GM20431 (cell line): ENCODE measurements around the gene SLC2A13.
"Not testable (repeated sequence)": the region's sequence is repeated elsewhere in the genome, so short reads cannot be mapped to it uniquely, and the experiment has no call there.

Source experiments
- in situ Hi-C: fragments of 300-500 bp; cut with MseI, MboI; formaldehyde crosslinking; loops from one replicate; pipeline ENCODE4 v1.15.0; 2020; ENCODE audit warnings: low sequenced_read_pairs; ENCODE audit not compliant: unreplicated experiment

The SLC2A13 gene

DNA sequence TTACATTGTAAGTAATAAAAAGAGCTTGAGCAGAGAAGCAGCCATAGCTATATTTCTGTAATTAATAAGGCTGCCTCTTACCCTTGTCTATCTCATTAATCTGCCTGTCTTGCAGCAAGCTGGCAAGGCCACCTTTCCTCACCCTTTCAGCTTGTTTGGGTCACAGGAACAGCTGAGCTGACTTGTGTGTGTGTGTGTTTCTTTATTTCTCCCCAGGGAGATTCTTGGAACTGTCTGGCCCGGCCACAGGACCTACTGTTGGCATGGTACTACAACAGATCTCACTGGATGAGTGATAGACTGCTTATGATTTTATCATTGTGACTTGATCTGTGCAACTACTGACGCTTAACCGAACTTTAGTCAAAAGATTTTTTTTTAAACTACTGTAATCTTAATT lies 213.7 kb downstream of the SLC2A13 start:
- in situ Hi-C loops, result no loop called here

DNA sequence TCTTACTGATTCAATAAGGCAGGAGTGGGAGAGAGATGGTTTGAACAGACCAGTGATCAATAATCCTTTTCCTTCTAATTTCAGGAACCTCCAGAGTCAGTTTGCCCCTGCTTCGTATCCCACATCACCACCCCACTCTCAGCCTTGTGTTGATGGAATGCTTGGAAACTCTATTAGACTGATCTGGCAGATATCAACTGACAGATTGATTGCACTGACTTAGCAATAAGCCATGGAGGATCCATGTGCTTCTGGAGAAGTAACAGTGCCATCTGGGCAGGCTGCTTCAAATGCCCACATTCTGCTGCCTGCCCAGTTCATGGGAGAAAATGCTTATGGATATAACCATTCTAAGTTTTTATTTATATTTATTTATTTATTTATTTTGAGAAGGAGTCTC lies 218.0 kb downstream of the SLC2A13 start:
- in situ Hi-C loops, result no loop called here

DNA sequence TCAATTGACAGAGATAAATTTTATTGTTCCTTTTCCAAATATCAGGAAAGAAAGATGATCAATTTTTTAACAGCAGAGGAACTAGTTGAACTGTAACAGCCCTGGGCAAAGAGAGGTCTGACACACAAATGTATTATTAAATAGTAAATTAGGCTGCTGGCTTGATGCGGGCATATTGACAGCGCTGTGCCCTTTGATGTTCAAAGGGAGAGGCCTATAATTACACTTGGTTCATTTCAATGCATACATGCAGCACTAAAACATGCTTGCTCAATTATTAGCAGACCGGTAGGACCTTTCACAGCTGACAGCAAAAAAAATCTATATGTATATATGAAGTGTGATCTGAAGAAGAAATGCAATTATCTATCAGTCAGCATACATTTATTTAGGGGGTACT lies 219.8 kb downstream of the SLC2A13 start:
- in situ Hi-C loops, result no loop called here

DNA sequence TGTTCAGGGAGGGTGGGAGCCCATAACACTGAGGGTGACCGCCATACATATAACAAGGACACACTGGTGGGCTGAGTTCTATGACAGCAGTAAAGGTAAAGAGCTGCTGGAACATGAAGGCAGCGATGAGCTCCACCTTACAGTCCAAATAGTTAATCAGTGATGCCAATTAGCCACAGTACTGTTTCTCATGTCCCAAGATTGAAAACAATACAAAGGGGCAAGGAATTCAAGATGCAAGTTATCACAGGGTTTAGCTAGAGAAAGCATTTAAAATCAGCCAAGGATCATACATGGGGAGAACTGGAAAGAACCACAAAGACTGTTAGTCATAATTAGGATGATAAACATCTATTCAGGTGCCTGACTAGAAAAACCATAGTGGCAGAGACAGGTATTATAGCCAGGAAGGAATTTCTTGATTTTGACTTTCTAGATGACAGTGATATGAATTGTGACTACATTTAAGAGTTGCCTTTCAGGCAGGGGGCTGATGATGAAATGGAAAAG lies 221.2 kb downstream of the SLC2A13 start:
- in situ Hi-C loops, result no loop called here

DNA sequence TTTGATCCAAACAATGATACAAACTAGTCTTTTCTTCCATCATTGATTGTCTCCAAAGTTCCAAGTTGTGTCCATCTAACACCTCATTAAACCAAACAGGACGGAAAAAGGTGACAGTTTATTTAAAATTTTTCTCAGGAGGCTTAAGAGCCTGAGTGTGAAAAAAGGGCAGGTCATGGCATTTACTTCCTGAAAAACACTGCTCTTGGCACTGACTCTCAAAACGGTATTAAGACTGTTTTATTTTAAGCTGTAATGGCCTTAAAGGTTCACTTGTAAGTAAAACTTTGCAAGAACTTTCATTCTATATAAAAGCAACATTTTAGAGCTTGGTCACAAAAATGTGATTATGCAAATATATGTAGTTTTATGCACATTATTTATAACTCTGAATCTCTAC lies 222.5 kb downstream of the SLC2A13 start:
- in situ Hi-C loops, result no loop called here

DNA sequence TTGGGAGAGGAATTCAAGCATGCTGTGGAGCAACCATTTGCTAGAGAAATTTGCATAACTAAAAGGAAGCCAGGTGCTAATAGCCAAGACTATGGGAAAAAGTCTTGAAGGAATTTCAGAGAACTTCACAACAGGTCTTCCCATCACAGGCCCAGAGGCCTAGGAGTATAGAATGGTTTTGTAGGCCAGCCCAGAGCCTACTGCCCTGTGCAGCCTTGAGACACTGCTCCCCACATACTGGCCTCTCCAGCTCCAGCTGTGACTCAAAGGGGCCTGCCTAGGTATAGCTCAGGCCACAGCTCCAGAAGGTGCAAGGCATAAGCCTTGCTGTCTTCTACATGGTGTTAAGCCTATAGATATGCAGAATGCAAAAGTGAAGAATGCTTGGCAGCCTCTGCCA lies 227.1 kb downstream of the SLC2A13 start:
- in situ Hi-C loops, result no loop called here

DNA sequence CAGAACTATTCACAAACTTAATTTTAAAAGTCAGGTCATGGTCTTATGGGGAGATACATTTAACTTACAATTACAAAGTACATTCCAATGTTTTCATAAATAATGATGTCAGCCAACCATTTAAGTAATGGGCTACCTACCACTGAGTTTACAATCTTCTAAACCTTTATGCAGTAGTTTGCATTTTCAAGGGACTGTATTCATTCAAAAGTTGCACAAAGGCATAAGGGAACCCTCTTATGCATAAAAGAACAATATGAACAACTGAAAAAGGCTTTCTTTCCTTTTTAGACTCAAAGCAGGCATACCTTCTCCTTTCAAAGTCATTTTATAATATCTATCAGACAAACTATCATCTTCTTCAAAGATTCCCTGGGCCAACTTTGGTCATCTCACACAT lies 230.2 kb downstream of the SLC2A13 start:
- in situ Hi-C loops, result no loop called here

DNA sequence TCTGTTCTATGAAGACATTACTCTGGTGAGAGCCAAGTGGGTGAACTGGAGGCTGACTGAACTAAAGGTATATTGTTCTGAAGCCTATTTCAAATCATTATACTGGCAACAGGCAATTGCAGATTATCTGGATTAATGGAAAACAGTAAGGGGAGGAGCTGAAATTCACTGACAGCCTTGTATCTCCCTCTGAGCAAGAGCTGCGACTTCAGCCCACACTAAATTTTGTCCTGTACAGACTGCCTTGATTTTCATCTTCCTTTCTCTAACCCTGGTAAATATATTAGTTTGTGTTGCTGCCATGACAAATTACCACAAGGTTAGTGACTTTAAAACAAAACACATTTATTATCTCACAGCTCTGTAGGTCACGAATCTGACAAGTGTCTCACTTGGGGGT lies 231.1 kb downstream of the SLC2A13 start:
- in situ Hi-C loops, result no loop called here

DNA sequence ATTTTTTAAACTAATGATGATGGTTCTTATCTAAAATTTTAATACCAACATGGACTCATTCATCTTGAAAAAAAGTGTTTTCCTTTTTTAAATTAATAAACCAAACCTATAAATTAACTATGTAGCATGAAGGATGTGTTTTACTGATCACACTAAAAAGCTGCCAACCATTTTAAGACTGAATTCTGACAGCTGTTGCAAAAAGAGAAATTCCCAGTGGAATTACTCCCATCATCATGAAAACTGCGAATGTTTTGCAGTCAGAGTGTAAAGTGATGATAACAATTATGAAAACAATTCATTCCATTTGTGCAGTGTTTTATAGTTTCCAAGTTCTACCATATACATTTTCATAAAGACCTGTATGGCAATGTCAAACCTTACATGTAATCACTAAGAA lies 232.8 kb downstream of the SLC2A13 start:
- in situ Hi-C loops, result no loop called here

DNA sequence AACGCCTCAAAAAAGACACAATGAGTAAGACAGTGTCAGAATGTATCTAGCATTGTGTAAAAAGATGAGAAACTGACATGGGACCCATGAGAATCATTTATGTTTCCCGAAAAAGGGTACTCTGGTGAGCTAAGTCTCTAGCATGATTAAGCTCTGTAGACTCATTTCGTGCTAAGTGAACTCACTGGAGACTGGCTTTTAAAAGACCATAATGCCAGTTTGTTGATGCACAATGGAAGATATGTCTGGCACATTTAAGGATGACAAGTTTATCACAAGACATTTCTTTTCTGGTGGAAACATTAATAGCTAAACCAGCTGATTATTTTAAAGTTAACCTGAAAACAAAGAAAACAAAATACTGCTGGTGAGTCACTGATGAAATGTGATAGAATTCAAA lies 233.5 kb downstream of the SLC2A13 start:
- in situ Hi-C loops, result no loop called here

DNA sequence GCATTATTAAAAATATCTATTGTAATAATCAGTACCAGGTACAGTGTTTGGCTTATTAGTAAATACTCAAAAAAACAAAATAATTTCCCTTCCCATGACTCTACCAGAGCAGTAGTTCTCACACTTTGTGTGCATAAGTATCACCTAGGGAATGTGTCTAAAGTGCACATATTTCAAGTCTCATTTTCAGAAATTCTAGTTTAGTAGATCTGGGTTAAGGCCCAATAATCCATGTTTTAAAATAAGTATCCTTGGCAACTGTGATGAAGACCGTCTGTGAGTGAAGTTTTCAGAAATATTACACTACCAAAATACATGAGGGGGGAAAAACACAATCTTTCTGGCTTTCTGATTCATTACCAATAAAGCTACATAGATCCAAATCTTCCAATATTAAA lies 237.6 kb downstream of the SLC2A13 start:
- in situ Hi-C loops, result no loop called here

DNA sequence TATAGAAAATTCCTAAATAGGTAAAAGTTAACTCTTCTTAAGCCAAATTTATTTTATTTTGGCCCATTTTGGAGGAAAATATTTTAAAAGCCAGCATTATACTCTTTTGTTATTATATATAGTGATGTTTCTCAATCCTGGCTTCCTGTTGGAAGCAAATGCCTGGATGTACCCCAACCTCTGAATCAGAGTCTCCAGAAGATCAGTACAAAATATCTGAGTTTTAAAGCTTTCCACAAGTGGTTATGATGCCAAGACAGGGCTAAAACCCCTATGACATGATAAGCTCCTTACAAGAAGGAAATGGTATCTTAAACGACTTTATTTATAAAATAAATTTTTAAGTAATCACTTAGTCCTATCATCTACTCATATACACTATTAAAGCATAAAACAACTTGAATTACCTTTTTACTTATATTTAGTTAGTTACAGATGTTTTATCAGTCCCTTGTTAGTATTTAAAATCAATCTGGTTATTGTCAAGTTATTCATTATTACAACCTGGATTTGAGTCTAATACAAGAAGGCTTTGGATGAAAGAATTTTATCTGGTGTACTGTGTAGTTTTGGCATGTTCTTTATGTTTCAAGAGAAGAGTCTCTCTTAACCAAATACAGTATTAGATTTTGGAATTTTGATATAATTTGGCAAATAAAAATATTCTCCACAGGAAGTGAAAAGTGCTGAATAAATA lies 238.1 kb downstream of the SLC2A13 start:
- in situ Hi-C loops, result no loop called here

DNA sequence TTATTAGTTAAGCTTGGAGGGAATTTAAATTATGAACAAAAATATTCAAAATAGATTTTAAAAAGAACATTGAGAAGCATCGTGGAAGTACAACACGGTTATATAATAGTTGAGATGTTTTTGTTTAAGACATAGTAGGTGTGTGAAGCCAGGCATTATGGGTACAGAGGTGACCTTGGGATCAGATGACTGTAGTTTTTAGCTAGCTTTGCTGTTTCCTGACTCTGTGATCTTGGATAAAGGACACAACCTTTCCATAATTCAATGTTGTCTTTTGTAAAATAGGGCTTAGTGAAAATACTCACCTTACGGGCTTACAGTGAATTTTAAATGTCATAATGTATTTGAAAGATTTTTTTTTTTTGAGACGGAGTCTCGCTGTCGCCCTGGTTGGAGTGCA lies 239.7 kb downstream of the SLC2A13 start:
- in situ Hi-C loops, result no loop called here

DNA sequence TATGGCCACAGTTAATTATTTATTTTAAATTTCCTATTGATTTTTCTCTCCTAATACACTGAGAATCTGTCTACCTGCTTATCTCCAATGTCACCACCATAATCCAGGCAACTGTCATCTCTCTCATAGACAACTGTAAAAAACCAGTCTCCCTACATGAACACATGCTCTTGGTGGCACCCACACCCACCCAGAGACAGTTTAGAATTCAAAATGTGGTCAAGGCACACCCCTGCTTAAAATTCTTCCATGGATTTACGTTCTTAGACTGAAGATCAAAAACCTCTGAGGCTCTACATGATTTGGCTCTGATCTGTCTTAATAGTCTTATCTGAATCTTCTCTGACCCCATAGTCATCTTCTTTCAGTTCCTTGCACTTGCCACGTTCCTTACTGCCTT lies 245.2 kb downstream of the SLC2A13 start:
- in situ Hi-C loops, result no loop called here

DNA sequence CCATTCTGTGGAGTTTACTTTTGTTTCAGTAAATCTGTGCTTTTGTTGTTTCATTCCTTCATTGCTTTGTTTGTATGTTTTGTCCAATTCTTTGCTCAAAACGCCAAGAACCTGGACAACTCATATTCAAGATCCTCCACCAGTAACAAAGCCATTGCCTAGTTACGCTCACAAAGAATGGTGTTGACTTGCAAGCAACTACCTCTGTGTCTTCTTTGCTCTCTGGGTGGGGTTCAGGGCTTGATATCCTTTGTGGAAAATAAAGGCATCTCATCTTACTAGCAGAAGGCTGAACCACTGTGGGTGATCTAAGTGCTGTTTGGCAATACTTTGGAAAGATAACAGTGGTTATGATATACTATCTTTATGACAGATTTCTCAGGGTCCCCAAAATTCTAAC lies 252.9 kb downstream of the SLC2A13 start:
- in situ Hi-C loops, result no loop called here

DNA sequence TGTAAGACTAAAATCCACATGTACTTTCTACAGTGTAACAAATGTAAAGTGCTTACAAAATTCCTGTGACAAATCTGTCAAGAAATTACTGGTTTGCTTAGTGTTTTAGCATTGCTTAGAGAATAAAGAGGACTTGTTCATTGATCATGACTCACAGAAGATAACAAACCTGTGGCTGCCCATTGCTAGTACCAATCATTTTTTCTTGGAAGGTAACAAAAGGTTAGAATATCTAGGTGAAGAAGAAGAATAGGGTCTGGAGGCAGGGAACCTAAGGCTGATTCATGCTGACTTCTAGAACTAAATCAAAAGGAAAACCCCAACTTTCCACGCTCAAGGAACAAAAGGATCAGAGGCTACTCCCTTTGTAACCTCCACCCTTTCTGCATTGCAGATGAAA lies 253.5 kb downstream of the SLC2A13 start:
- in situ Hi-C loops, result no loop called here

DNA sequence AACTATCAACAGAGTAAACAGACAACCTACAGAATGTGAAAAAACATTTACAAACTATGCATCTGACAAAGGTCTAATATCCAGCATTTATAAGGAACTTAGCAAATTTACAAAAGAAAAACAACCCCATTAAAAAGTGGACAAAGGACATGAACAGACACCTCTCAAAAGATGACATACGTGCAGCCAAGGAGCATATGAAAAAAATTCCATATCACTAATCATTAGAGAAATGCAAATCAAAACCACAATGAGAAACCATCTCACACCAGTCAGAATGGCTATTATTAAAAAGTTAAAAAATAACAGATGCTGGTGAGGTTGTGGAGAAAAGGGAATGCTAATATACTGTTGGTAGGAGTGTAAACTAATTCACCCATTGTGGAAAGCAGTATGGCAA lies 257.7 kb downstream of the SLC2A13 start:
- in situ Hi-C loops, result not testable (repeated sequence)

DNA sequence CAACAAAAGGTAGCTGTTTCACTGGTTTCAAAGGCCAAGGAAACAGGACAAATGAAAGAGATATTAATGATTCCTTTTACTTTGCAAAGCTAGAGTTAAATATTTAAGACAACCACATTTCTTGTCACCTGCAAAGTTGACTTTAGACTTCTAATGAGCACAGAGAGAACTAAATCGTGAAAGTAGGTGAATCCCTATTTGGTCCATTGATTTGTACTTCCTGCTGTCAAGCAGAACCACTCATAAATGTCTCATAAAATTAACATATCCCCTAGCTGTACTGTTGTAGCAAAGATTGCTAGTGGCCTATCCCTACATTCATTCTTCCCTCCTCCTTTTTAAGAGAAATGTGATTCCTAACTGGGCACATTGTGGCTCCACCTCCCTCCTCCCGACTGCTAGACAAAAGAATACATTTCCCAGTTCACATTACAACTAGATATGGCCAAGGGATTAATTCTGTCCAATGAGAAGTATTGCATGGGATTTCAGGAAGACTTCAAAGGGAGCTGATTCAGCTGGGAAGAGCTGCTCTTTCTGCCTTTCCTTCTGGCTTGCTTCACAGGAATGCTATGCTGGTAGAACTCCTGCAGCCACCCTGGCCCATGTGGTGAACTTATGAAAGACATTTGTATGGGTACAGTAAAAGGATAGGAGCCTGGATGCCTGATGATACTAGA lies 258.8 kb downstream of the SLC2A13 start:
- in situ Hi-C loops, result no loop called here

DNA sequence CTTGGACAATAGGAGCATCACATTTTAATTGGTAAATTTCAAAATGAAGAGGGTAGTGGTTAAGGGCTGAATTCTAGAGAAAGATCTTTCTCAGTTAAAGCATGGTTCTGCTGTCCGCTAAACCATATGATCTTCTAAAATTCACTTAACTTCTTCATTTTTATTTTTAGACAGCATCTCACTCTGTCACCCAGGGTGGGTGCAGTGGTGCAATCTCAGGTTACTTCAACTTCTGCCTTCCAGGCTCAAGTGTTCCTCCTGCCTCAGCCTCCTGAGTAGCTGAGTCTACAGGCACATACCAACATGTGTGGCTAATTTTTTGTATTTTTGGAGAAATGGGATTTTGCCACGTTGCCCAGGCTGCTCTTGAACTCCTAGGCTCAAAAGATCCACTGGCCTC lies 259.6 kb downstream of the SLC2A13 start:
- in situ Hi-C loops, result no loop called here

DNA sequence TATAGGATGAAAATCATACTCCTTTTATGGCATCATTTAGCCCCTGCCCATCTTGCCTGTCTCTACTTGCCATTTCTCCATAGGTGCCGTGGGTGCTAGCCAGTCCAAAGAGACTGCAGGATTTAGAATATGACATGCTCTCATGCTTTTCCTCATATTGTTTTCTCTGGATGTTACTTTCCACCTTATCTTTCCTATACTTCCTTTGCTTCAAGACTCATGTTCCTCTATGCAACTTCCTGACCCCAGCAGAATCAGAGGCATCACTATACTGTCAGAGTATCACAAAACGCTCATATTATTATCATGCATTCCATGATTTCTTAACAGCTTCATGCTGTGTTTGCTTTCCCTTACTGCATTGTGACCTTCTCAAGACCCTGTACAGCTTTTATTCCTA lies 265.5 kb downstream of the SLC2A13 start:
- in situ Hi-C loops, result no loop called here

DNA sequence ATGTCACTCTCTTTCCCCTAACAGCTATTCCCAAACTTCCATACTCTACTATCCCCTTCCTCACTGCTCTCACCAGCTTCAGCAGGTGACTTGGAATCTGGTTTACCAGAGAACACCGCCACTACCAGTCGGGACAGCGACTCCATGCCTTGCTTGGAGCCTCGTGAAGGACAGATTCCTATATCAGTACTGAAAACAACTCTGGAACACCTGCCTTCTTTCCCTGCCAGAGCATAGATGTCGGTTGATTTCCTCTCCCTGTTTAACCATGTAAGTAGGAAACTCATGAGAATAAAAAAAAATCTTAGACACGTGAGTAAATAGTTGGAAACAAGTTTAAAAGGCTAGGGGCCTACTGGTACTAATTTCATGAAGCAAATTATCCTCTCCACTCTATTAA lies 266.8 kb downstream of the SLC2A13 start:
- in situ Hi-C loops, result no loop called here
